GM19395 (cell line): ENCODE results near the gene TOP3B.
"Not testable (repeated sequence)": the region's sequence is repeated elsewhere in the genome, so short reads cannot be mapped to it uniquely, and the experiment has no call there.

Experiments
- ATAC-seq: cut with Tn5 transposase; IDR thresholded peaks from one replicate; pipeline ENCODE4 v1.9.1; 2021; ENCODE audit warnings: mild to moderate bottlenecking, moderate library complexity; ENCODE audit not compliant: unreplicated experiment

The TOP3B gene

DNA sequence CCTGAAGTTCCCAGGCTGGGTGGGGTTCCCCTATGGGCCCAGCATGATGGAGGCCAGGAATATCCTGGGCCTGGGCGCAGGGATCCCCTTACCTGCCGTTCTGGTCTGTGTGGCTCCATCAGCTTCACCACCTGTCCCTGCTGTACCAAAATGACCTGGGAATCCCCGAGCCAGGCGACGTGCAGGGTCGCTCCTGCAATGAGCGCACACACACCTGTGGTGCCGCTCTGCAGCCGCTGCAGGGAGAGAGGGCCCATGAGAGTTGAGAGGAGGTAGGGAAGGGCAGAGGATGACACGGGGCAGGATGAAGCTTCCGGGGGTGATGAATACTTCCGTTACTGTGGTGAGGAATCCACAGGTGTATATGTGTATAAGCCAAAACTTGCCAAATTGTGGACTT lies 51.5 kb downstream of the TOP3B start:
- ATAC-seq, result no peak

DNA sequence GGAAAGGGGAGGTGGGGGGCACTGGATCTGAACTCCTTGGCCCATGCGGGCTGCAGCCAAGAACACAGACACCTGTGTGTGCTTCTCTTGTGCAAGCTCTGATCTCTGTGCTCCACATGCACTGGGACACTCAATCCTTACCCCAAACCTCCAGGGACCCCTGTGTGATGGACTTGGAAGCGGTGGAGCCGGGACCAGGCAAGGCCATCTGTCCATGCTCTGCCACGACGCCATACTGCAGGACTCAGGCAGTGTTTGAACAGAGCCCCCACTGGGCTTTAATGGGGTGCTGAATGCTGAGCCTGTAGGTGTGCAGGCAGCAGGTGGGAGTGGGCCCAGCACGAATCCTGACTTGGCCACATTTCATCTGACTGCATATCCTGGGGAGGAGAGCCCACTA lies 53.3 kb downstream of the TOP3B start:
- ATAC-seq, result no peak

DNA sequence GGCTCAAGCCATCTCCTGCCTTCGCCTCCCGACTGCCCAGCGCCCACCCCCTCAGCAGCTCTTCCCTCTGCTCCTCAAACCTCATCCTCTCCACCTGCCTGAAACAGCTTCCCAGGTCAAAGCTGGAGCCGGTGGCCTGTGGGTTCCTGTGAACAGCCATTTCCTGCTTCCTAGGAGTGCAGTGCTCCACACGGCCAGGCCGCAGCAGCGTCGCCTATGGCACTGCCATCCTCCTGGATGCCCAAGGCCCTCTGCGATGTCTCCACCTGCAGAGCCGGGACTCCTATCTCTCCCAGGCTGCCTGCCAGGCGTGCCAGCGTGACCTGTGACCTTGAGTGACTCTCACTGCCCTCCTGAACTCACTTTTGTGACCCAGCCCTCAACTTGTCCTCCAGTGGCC lies 54.5 kb downstream of the TOP3B start:
- no peak for ATAC-seq

DNA sequence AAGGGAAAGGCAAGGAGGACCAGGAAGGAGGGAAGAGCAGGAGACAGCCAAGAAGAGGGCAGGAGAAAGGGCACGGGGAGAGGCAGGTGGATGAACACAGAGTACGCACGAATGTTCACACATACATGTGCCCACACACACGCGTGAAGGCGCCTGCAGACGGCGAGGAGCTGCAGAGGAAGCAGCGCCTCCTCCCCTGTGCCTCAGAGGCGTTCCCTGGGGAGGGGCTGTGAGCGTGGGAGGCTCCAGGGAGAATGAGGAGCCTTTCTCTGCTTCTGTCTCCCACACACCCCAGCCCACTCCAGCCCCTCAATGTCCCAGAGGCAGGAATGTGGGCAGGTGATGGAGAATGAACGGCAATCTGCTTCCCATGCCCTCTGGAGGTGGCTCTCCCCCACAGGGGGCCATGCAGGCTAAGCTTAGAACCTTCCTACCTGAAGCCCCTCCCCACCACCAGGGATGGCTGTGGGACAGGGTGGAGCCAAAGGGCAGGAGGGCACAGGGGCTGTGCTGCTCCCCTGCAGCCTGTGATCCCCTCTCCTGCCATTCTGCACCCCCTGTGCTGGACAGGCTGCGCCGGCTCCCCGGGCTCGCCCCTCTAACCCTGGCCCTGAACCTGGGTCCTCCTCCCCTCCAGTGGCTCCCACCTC lies 55.3 kb downstream of the TOP3B start:
- ATAC-seq, result no peak

DNA sequence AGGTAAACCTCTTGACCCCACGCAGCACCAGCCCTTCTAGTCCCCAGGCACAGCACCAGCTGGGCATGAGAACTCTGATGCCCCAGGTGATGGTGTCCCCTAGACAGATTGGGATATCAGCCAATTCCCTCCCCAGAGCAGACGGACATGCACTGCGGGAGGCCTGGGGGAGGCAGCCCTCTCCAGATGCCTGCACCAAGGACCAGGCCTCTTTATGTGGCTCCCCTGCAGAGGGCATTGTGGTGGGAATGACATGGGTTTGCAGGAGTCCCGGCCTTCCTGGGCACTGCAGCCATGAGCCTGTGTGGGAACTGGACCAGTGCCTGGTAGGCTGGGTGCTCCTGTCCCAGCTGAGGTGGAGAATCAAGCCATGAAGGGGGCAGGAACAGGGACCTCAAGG lies 55.9 kb downstream of the TOP3B start:
- ATAC-seq, result no peak

DNA sequence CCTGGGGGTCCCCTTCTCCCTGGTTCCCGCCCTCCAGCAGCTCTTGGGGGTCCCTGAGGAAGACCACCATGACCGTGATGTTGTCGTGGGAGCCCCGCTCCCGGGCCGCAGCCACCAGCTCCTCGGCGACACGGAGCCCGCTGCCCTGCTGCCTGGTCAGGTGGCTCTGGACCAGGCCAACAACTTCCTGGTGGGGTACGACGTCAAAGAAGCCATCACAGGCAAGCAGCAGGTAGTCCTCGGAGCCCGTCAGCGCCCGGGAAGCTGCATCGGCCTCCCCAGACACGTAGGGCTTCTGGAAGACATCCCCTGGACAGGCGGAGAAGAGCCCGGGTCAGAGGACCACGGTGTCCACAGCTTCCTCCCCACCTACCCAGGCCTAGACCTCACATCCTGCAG lies 59.4 kb downstream of the TOP3B start:
- ATAC-seq, result no peak

DNA sequence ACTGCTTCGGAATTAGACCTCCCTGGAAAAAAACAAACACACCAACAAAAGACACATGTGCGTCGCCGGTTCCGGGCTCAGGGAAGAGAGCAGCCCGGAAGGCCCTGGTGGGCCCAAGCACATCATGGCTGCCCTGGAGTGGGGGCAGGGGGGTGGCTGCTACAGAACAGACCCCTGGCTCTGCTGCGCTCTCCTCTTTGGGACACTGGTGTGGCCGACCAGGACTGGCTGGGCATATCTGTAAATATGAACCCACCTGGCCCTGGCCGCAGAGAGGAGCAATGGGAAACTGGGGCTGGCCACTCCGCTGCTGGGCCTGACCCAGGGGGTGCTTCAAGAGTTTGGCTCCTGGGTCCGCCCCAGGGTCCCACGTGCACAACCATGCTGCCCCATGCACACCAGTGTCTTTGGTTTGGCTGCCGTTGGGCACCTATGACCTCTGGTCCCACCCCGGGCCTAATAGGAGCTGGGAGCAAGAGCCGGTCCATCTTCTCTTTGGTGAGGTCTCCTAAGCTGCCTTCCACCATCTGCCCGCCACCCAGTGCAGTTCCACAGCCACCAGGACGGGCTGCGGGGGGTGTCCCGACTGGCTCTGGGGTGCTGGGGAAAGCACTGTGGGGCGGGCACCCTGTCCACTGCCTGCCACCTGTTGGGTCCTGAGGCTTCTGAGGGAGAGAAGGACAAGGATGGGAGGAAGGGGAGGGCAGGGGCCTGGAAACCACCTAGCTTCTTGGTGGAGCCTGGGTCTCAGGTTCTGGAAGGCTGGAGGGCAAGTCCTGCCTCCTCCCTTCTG lies 60.0 kb downstream of the TOP3B start:
- ATAC-seq, result no peak

DNA sequence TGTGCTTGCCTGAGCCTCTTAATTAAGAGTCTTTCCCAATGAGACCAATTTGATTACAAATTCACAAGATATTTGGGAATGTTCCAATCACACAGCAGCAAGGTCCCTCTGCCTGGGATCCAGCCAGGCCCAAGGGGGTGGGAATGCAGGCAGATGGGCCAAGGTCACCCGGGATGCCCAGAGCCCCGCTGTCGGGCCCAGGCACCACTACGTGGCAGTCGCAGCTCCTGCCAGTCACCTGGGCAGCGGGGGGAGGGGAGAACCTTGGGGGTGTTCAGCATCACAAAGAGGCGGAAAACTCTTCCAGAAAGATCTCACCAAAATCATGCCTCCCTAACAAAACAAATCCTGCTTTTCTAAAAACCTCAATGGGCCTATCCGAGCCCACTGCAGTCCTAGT lies 60.9 kb downstream of the TOP3B start:
- no peak for ATAC-seq

DNA sequence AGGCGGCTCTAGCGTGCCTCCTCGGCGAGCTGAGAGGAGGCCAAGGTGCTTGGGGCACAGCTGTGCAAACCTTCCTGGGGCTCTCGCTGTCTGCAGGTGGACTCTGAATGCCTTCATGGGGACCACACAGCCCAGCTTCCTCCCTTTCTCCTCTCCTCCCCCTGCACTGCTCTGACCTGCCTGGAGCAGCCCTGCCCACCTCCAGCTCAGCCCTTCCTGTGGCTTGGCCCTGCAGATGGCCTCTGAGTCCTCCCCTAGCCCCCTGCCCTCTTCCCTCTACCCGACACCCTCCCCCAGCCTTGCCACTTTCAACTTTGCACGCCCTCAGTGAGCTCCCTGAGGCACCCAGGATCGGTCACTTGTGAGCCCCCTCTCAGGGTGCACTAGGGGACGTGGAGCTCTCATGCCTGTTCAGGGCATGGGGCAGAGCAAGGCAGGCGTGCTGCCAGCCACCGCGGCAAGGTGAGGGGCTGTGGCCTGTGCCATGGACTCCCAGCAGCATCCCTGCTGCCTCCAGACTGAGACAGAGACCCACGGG lies 61.3 kb downstream of the TOP3B start:
- no peak for ATAC-seq

DNA sequence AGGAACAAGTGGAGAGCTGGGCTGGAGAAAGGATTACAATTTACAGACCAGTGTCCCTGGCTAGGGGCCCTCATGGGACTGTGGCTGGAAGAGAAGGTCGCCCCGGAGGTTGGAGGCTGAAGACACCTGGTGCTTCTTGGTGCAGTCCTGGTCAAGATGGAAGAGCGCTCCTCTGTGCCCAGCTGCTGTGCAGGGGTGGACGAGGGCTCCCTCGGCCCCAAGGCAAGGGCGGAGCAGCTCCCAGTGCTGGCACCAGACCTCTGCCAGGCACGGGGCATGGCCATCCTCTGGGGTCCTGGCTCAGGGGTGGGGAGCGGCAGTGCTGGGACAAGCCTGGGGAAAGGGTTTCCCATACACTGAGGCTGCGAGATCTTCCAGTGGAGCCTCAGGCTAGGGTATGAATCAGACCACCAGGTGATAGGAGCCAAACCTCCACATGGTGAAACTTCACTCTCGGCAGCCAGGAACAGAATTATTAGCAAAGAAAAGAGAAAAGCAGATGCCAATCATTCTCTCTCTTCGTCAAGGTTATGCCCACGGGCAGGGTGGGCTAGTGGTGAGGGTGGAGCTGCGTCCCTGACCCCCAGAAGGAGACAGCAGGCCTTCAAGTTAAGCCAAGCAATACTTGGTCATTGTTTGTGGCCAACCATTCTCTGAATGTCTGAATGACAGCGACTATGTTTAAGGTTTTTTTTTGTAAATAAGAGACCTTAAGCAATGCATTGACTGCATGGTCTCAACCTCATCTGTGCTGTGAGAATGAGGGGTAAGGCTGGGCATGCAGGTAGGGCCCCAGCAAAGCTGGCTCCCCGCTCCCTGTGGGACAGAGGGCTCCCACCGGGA lies 62.0 kb downstream of the TOP3B start:
- ATAC-seq, result no peak

DNA sequence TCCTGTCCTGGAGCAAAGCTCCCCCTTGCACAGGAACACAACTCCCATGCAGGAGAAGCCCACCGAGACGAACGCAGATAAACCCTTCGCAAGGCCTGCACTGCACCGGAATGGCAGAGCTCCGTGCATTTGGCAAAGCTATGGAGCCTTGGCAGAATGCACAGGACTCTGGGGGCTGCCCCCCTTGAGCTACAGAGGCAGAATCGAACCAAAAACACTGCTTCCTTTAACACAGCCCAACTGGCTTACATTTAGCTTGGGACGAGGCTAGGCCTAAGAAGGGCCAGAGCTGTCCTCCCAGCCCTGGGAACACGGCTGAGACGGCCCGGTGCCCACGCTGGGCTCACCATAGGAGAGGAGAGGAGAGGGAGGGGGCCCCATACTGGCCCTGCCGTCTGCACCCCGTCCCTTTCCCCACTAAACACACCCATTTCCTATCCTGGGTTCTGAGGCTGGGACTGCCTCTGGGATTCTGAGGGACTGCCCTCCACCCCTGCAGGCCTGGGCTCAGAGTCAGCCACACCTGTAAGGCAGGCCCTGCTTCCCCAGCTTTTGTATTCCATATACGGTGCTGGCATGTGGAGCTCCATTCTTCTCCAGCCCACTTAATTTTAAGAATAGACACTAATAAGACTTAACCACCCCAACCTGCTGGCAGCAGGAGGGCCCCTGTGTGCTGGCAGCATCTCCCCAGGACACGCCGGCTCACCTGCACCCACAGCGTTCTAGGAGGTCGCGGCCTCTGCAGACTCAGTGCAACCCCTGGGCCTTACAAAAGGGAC lies 62.9 kb downstream of the TOP3B start:
- ATAC-seq, result no peak

DNA sequence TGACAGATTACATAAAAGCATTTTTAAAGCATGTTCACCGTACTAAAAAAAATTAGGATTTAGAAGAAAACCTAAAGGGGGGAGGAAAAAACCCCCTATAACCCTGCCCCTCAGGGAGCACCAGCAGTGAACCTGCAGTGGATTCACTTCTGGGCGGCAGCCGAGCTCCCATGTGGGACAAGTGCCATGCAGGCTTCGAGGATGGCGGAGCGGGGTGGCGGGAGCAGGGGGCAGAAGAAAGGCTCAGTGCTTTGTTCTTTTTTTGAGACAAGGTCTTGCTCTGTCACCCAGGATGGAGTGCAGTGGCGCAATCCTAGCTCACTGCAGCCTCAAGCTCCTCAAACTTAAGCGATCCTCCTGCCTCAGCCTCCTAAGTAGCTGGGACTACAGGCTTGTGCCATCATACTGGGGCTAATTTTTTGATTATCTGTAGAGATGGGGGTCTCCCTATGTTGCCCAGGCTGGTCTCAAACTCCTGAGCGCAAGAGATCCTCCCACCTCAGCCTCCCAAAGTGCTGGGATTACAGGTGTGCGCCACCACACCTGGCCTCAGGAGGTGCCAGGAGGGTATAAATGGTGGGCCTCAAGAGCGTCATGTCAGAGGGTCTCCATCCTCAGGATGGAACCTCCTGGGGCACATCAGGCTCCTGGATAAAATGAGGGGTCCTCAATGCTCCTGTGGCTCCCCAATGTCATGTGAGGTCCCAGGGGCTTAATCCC lies 64.0 kb downstream of the TOP3B start:
- ATAC-seq, result no peak

DNA sequence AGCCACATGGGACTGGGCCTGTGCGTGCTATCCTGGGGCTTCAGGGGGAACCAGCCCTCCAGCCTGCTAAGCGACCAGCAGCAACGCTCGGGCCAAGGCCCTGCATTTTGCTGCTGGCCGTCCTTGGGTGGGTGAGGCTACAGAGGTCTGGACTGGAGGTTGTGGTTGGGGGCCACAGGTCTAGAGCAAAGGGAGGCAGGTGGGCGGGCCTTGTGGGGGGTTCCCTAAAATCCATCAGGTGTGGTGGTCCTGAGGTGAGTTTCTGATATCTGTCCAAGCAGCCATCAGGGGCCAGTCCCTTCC lies 64.7 kb downstream of the TOP3B start:
- no peak for ATAC-seq

DNA sequence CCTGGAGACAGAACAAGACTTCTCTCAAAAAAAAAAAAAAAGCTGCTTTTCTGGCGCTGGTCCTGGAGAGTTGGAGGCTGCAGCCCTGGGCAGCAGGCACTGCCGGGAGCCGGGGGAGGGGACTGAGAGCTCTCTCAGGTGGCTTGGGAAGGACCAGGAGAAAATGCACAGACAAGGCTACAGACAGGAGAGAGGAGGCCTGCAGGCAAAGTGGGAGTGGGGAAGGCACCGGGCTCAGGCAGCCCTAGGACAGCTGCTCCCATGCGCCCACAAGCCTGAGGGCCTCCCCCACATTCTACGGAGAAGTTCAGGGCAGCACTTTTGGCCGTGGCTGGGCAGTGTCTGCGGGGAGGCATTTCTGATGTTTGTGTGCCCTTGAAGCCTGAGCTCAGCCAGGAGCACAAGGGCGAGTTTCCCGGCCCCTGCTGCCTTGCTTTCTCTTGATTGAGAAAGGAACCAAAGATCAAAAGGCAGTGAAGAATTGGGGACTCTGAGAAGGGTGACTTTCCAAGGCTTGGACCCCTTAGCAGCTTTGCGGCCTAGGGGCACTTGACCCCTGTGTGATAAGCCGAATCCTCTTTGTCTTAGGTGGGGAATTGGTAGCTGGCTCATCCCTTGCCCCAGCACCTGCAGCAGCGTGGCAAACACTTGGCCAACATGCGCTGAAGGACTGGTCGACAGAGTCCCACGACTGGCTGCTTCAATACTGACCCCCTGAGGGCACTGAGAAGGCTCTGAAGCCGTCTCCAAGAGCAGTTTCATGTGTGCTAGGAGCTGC lies 65.2 kb downstream of the TOP3B start:
- no peak for ATAC-seq

DNA sequence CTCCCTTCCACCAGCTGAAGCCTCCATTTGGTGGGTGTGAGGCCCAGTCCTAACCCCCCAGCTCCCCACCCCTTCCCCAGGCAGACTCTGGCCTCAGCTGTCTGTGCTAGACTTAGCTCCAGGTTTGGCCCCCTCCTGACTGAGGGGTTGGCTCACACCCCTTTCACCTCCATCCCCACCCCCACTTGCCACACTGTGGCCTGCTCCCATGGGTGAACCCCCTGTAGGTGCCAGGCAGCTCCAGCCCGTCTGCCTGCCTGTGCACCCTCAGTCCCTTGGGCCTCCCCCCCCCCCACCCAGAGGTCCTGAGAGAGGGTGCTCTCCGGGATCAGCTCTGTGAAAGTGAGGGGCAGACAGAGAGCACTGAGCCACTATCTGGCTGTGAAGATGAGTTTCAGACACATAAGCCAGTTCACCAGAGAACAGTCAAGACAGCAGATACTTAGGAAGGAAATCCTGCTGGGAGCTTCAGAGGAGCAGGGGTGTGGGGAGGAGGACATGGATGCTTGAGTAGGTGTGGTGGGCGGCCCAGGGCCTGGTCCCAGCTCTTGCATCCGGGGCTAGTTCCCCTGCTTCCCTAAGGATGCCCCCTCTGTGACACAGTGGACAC lies 66.2 kb downstream of the TOP3B start:
- no peak for ATAC-seq

DNA sequence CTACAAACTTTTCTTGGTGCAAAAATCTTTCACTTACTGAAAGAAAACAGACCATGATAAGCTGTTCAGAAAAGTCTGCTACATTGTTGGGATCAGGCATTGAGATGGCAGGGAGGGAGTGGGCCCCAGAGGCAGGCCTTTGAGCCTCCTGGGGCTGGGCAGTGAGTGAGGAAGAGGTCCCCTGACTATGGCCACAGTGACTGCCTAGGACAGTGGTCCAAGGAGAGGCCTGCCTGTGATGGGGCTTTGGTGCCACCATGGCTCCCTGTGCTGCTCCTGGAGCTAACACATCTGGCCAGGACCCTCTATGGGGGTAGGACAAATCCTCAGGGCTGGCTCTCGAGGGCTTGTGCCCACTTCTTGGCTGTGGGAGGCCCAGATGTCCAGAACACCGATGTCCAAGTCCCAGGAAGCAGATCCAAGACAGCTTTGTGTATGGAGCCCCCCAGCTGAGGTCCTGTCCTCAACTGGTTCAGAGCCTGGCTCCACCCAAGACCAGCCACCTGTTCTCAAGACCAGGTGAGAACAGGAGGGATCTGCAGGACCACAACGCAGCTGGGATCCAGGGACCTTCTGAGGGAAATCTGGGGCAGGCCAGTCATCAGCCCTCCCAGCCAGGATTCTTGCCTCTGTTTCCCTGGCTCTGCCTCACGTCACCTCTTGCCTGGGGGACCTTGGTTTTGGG lies 66.8 kb downstream of the TOP3B start:
- ATAC-seq, result no peak

DNA sequence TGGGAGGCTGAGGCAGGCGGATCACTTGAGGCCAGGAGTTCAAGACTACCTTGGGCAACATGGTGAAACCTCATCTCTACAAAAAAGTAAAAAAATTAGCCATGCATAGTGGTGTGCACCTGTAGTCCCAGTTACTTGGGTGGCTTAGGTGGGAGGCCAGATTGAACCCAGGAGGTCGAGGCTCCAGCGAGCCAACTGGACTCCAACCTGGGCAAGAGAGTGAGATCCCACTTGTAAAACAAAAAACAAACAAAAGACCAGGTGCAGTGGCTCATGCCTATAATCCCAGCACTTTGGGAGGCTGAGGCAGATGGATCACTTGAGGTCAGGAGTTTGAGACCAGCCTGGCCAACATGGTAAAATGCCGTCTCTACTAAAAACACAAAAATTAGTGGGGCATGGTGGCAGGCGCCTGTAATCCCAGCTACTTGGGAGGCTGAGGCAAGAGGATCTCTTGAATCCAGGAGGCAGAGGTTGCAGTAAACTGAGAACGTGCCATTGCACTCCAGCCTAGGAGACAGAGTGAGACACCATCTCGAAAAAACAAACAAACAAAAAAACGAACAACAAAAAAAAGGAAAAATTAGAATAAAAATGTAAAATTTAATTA lies 68.4 kb downstream of the TOP3B start:
- not testable (repeated sequence) for ATAC-seq

DNA sequence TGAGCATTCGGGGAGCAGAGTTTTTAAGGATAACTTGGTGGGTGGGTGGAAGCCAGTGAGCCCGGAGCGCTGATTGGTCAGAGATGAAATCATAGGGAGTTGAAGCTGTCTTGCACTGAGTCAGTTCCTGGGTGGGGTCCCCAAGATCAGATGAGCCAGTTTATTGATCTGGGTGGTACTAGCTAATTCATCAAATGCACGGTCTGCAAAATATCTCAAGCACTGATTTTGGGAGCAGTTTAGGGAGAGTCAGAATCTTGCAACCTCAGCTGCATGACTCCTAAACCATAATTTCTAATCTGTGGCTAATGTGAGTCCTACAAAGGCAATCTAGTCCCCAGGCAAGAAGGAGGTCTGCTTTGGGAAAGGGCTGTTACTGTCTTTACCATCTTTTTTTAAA lies 72.2 kb downstream of the TOP3B start:
- not testable (repeated sequence) for ATAC-seq
